K562 (cell line): ENCODE measurements around the gene RPP25. TPM values are rescaled to one million over a fixed set of nuclear protein-coding genes. Genes with fewer than 3 reads are reported as not detected.
"Not testable (repeated sequence)": the region's sequence is repeated elsewhere in the genome, so short reads cannot be mapped to it uniquely, and the experiment has no call there.

ENCODE experiments used
- ATAC-seq: fragments of 200-7000 bp; cut with Tn5 transposase; 3 replicates; pipeline ENCODE4 v1.9.1; 2020; ENCODE audit warnings: moderate library complexity
- BruUV-seq: library from RNA; stranded (reverse); fragments of 400-500 nt; replicated peaks from 2 replicates; lab custom pipeline; 2021; lab: Mats Ljungman, UMichigan
- CTCF ChIA-PET: fragments of 300-600 bp; formaldehyde crosslinking; extraction: SDS; loops from one replicate; lab custom pipeline; 2021; ENCODE audit warnings: low intra/inter-chr PET ratio; lab: Yijun Ruan, JAX
- POLR2A ChIA-PET: fragments of 300-600, 350-650 bp; sonication (Branson Sonifier 250); formaldehyde crosslinking; extraction: SDS; loops from one replicate; lab custom pipeline; 2021; ENCODE audit warnings: antibody characterized with exemption, inconsistent platforms; lab: Yijun Ruan, JAX
- DNase-seq, 4 experiments: peaks; one replicate each; pipeline versions ENCODE4 v3.0.0 to v3.0.0-alpha.2; 2011 to 2018; ENCODE audit warnings: low spot score in 3 of 4, mixed read lengths in 3 of 4; ENCODE audit errors: extremely low read depth in 1 of 4
- FAIRE-seq: peaks from 2 replicates; lab custom pipeline; 2011; peaks lifted over from hg19 to GRCh38; lab: Jason Lieb, UNC
- H2AFZ ChIP-seq: 2 replicates; pipeline ENCODE4 v1.6.0; 2011; ENCODE audit warnings: low read depth, low read length, control low read depth, inconsistent platforms
- H3K27ac ChIP-seq: fragments of 200-600 bp; 3 replicates; pipeline ENCODE4 v1.8.0; 2011; ENCODE audit warnings: low read depth, mild to moderate bottlenecking, control low read depth, inconsistent platforms, low read length, moderate library complexity, mixed read lengths; ENCODE audit errors: extremely low read depth
- H3K27me3 ChIP-seq, 2 experiments: fragments of 300-600 bp in 1 of 2; 2 replicates in 1 of 2; 3 replicates in 1 of 2; pipeline versions ENCODE4 v1.6.0 to v1.8.0; 2011; ENCODE audit warnings: inconsistent platforms in 2 of 2, low read length in 2 of 2, mild to moderate bottlenecking in 1 of 2, mixed read lengths in 1 of 2, moderate library complexity in 1 of 2; ENCODE audit not compliant: control insufficient read depth in 2 of 2, insufficient read depth in 2 of 2
- H3K36me3 ChIP-seq: fragments of 300-600 bp; 3 replicates; pipeline ENCODE4 v1.8.0; 2011; ENCODE audit warnings: mild to moderate bottlenecking, low read length, inconsistent platforms; ENCODE audit not compliant: control insufficient read depth, insufficient read depth
- H3K4me1 ChIP-seq, 2 experiments: fragments of 200-600 bp in 1 of 2; replicated peaks in 1 of 2; 2 replicates in 1 of 2; 3 replicates in 1 of 2; pipeline versions ENCODE4 v1.5.1 to v1.8.0; 2011; ENCODE audit warnings: inconsistent platforms in 2 of 2, low read length in 2 of 2, mild to moderate bottlenecking in 1 of 2, mixed read lengths in 1 of 2, moderate library complexity in 1 of 2; ENCODE audit not compliant: control insufficient read depth in 2 of 2, insufficient read depth in 2 of 2
- H3K4me2 ChIP-seq: 2 replicates; pipeline ENCODE4 v1.6.1; 2011; ENCODE audit warnings: low read length, control low read depth, inconsistent platforms, mixed read lengths; ENCODE audit not compliant: insufficient read depth
- H3K4me3 ChIP-seq: fragments of 200-600 bp; sonication (generic), shearing (Covaris generic); 2 replicates; pipeline ENCODE4 v1.5.1; 2016; ENCODE audit warnings: control low read depth, inconsistent platforms
- H3K79me2 ChIP-seq: fragments of 200-600 bp; 3 replicates; pipeline ENCODE4 v1.8.0; 2011; ENCODE audit warnings: low read length, inconsistent platforms; ENCODE audit not compliant: control insufficient read depth, insufficient read depth
- H3K9ac ChIP-seq, 2 experiments: 2 replicates each; pipeline versions ENCODE4 v1.6.0 to v1.6.1; 2011; ENCODE audit warnings: low read depth in 2 of 2, low read length in 2 of 2, control low read depth in 1 of 2, inconsistent platforms in 1 of 2, mild to moderate bottlenecking in 1 of 2, mixed read lengths in 1 of 2; ENCODE audit not compliant: insufficient read depth in 1 of 2
- H3K9me1 ChIP-seq: one replicate; pipeline ENCODE4 v1.6.0; 2011; ENCODE audit warnings: inconsistent platforms, mild to moderate bottlenecking, low read length, moderate library complexity; ENCODE audit not compliant: control insufficient read depth, insufficient read depth
- H3K9me3 ChIP-seq: replicated peaks from 2 replicates; pipeline ENCODE4 v1.5.1; 2011; ENCODE audit warnings: low read depth, low read length, inconsistent platforms; ENCODE audit not compliant: control insufficient read depth, insufficient read depth
- H4K20me1 ChIP-seq: replicated peaks from 2 replicates; pipeline ENCODE4 v1.6.1; 2011; ENCODE audit warnings: low read length, inconsistent platforms, mixed read lengths; ENCODE audit not compliant: control insufficient read depth, insufficient read depth
- BHLHE40 ChIP-seq: IDR thresholded peaks from 2 replicates; pipeline ENCODE4 v1.6.1; 2011; ENCODE audit warnings: low read length, improper control_type of control experiment
- ID3 ChIP-seq, 2 experiments: fragments of 250-450 bp in 1 of 2; fragments of 450-650 bp in 1 of 2; sonication (Bioruptor Pico) in 1 of 2; IDR thresholded peaks; 2 replicates each; pipeline versions ENCODE4 v1.6.1 to v1.8.0; 2016 to 2021; ENCODE audit warnings: mild to moderate bottlenecking in 2 of 2, moderate library complexity in 2 of 2, missing compliant biosample characterization in 1 of 2, missing genetic modification characterization in 1 of 2
- LEF1 ChIP-seq: fragments of 450-650 bp; IDR thresholded peaks from 2 replicates; pipeline ENCODE4 v1.6.1; 2016; ENCODE audit warnings: mild to moderate bottlenecking
- POLR2A ChIP-seq: fragments of 450-650 bp; conservative IDR thresholded peaks from 2 replicates; pipeline ENCODE4 v1.6.1; 2016
- SUPT5H ChIP-seq: fragments of 450-650 bp; IDR thresholded peaks from 2 replicates; pipeline ENCODE4 v1.6.1; 2016
- WGBS: fragments of 100-300 bp; shearing (Covaris generic); methylation state at CpG from one replicate; pipeline ENCODE4 v1.1.6; 2016; ENCODE audit warnings: low coverage, mixed read lengths; ENCODE audit not compliant: insufficient coverage; ENCODE audit errors: missing lambda C conversion rate; 5-methylcytosine and 5-hydroxymethylcytosine counted together
- in situ Hi-C: fragments of 300-500 bp; cut with MboI; formaldehyde crosslinking; loops from 4 replicates; pipeline ENCODE4 v1.15.0; 2018; ENCODE audit warnings: inconsistent platforms, mixed read lengths
- intact Hi-C: fragments of 100-400 bp; cut with micrococcal nuclease; formaldehyde crosslinking; loops from 2 replicates; pipeline ENCODE4 v1.14.2; 2022
- polyA plus RNA-seq, 8 experiments: library from polyadenylated mRNA; depleted of rRNA in 4 of 8; stranded (reverse) in 5 of 8; unstranded in 3 of 8; fragments of >200 nt; fragmentation: Nextera tagmentation in 2 of 8; fragmentation: Illumina TruSeq in 1 of 8; extraction: Ambion mirVana in 2 of 8; extraction: Trizol in 1 of 8; gene quantifications; 2 replicates each; pipeline versions ENCODE4 v1.2.1 to v1.2.3, GENCODE V29; 2011 to 2014; ENCODE audit warnings: inconsistent platforms in 1 of 8, missing spikeins in 1 of 8
- total RNA-seq, 7 experiments: library from RNA; depleted of rRNA in 6 of 7; stranded (reverse); fragments of >200 nt in 6 of 7; fragmentation: Illumina TruSeq in 2 of 7; extraction: Trizol in 2 of 7; gene quantifications; 2 replicates each; pipeline versions ENCODE4 v1.2.1 to v1.2.3, GENCODE V29; 2011 to 2021; ENCODE audit warnings: low replicate concordance in 1 of 7

Gene RPP25
- total and polyA plus RNA-seq, 9 of the 15 experiments (the other 6 are each of a cell fraction or from before 2014, with no cell fraction given) = 1.1 to 12.3 (median 5.6) TPM

- peaks cover 89% of the 10 kb centered on the region for H3K36me3 ChIP-seq
- H3K9me1 ChIP-seq = no peaks in the 10 kb centered on the region
- no peaks in the 10 kb centered on the region for H3K27me3 ChIP-seq
- no peak overlapping the region for H3K4me2 ChIP-seq
- peaks cover 0 to 4% of the 10 kb centered on the region in 2 experiments; a peak in 1 of 5 replicates for H3K4me1 ChIP-seq
- ATAC-seq = no peak
- WGBS = 95% methylated on average over 6 of the region's 6 CpGs
- ChIA-PET CTCF (no interaction called here), POLR2A (interaction anchor here (0.6 to 2.2 kb wide), 5 partner anchors 9 to 107 kb away, joined by 3 to 7 read pairs (median 6); partner anchors contain the start of gene FAM219B)
- FAIRE-seq = no peak
- no peak for DNase-seq
- no peak overlapping the region for H3K9ac ChIP-seq
- in situ Hi-C loops (no loop called here), intact Hi-C loops (no loop called here)
- no peak overlapping the region for H3K27ac ChIP-seq
- no peaks in the 10 kb centered on the region for H3K79me2 ChIP-seq
- no peaks in the 10 kb centered on the region for H4K20me1 ChIP-seq
- TF ChIP-seq LEF1 = no peak
- no peak for TF ChIP-seq BHLHE40
- TF ChIP-seq ID3 (CRISPR knock-in tag; IDR thresholded peaks at IDR 0.05) = no peak
- TF ChIP-seq ID3 (tag; IDR thresholded peaks at IDR 0.05) = no peak
- H3K4me3 ChIP-seq = no peak overlapping the region
- no TSS peak for BruUV-seq
- H2AFZ ChIP-seq = no peak overlapping the region
- no peaks in the 10 kb centered on the region for H3K9me3 ChIP-seq
These were observed 38.9 kb downstream of the RPP25 start for GRCh38 chr15:74917676-74918075.

- peaks cover 67% of the 10 kb centered on the region for H3K36me3 ChIP-seq
- intact Hi-C loops, H4K20me1 ChIP-seq, CTCF ChIA-PET, H2AFZ ChIP-seq, H3K4me2 ChIP-seq, H3K79me2 ChIP-seq, H3K27me3 ChIP-seq, DNase-seq, H3K4me1 ChIP-seq, H3K9ac ChIP-seq, BruUV-seq, H3K9me1 ChIP-seq, H3K4me3 ChIP-seq, ATAC-seq, in situ Hi-C loops, H3K27ac ChIP-seq, H3K9me3 ChIP-seq, FAIRE-seq: not testable (repeated sequence)
- TF ChIP-seq POLR2A (peak; percentile 56; the same call in 1 of the 2 replicates), SUPT5H (0 out of 2 replicates have a peak, but pooled peaks have one; percentile 57)
- 94% methylated on average over 8 of the region's 8 CpGs for WGBS
- POLR2A ChIA-PET = interaction anchor here (0.7 to 3.7 kb wide), 6 partner anchors 8 to 30 kb away, joined by 3 to 24 read pairs (median 4); no protein-coding TSS in a partner anchor
These were observed 42.8 kb downstream of the RPP25 start for GRCh38 chr15:74913799-74914198.
